Endothelial cell (in vitro differentiated cells): ENCODE data around the gene AARS2. TPM values are rescaled to one million over a fixed set of nuclear protein-coding genes. Genes with fewer than 3 reads are reported as not detected.

Experiments used
- DNase-seq: peaks from one replicate; pipeline ENCODE4 v3.0.0; 2021; ENCODE audit warnings: low spot score
- H3K27ac Mint-ChIP-seq: one replicate; pipeline ENCODE4 v1.8.0; 2021; ENCODE audit warnings: mixed read lengths, inconsistent platforms; ENCODE audit not compliant: unreplicated experiment
- H3K27me3 Mint-ChIP-seq: one replicate; pipeline ENCODE4 v1.8.0; 2021; ENCODE audit warnings: mild to moderate bottlenecking, moderate library complexity, mixed read lengths, inconsistent platforms; ENCODE audit not compliant: unreplicated experiment
- H3K36me3 Mint-ChIP-seq: one replicate; pipeline ENCODE4 v1.8.0; 2021; ENCODE audit warnings: mild to moderate bottlenecking, low read depth, mixed read lengths, inconsistent platforms; ENCODE audit not compliant: unreplicated experiment
- H3K4me1 Mint-ChIP-seq: one replicate; pipeline ENCODE4 v1.8.0; 2021; ENCODE audit warnings: mild to moderate bottlenecking, mixed read lengths, inconsistent platforms; ENCODE audit not compliant: unreplicated experiment
- H3K4me3 Mint-ChIP-seq: one replicate; pipeline ENCODE4 v1.8.0; 2021; ENCODE audit warnings: mild to moderate bottlenecking, mixed read lengths, inconsistent platforms; ENCODE audit not compliant: unreplicated experiment
- H3K9me3 Mint-ChIP-seq: one replicate; pipeline ENCODE4 v1.8.0; 2021; ENCODE audit warnings: mixed read lengths, inconsistent platforms; ENCODE audit not compliant: unreplicated experiment
- total RNA-seq: library from RNA; stranded (reverse); fragmentation: NEBNext Ultra II Directional; extraction: Animal tissue kit (Norgen Biotek cat#: 25700); gene quantifications from one replicate; pipeline ENCODE4 v1.2.1, GENCODE V29; 2021; ENCODE audit not compliant: unreplicated experiment
- TF ChIP-seq, protein P1 (sequence below): fragments of 200-600 bp; sonication (generic); IDR thresholded peaks from one replicate; pipeline ENCODE4 v1.5.0; 2021; ENCODE audit warnings: antibody characterized with exemption; ENCODE audit not compliant: unreplicated experiment

The AARS2 gene
- total RNA-seq, 1 donor from 2014 or later = 16.0 TPM

DNA sequence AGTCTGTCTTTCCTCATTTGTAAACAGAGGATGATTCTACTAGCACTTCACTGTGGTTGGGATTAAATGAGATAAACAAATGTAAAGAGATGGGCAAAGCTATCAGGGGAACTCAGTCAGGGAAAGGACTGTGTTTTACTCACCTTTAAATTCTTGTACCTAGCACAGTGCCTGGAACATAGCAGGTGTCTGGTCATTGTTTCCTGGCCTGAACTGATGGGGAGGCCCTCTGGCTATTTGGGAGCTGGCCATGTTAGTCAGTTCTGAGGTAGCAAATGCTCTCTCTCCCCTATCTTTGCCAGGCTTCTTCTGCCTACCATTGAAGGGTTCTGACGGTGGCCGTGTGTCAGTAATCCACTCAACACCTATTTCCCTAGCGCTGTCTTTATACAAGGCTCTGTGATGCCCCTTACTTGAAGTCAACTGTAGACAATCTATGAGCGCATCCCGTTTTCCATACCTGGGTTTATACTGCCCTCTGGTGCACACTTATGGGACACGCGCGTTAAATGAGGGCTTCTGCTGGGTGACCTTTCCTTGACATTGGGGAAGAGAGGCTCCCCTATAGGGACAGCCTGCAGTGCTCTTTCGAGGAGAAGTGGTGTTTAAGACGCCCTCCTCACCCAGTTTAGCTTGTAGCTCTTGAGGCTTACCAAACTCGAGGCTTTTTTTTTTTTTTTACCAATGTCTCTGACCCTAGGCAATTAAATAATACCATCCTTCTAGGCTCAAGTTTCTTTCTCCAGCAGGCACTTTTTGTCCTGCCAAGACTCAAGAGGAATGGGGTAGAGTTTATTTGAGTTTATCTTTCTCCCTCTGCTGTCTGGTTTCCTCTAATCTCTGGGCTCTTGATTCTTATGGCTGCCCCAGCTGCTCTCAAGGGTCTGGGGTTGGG is 25.3 kb upstream of the AARS2 start:
- no peak overlapping the region for H3K27ac Mint-ChIP-seq
- DNase-seq = peak; percentile 70
- no peaks in the 10 kb centered on the region for H3K27me3 Mint-ChIP-seq
- H3K9me3 Mint-ChIP-seq = no peaks in the 10 kb centered on the region
- no peaks in the 10 kb centered on the region for H3K36me3 Mint-ChIP-seq
- H3K4me1 Mint-ChIP-seq = peaks cover 8% of the 10 kb centered on the region
- H3K4me3 Mint-ChIP-seq = no peak overlapping the region
- TF ChIP-seq, protein P1, sequence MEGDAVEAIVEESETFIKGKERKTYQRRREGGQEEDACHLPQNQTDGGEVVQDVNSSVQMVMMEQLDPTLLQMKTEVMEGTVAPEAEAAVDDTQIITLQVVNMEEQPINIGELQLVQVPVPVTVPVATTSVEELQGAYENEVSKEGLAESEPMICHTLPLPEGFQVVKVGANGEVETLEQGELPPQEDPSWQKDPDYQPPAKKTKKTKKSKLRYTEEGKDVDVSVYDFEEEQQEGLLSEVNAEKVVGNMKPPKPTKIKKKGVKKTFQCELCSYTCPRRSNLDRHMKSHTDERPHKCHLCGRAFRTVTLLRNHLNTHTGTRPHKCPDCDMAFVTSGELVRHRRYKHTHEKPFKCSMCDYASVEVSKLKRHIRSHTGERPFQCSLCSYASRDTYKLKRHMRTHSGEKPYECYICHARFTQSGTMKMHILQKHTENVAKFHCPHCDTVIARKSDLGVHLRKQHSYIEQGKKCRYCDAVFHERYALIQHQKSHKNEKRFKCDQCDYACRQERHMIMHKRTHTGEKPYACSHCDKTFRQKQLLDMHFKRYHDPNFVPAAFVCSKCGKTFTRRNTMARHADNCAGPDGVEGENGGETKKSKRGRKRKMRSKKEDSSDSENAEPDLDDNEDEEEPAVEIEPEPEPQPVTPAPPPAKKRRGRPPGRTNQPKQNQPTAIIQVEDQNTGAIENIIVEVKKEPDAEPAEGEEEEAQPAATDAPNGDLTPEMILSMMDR = peak; percentile 63

DNA sequence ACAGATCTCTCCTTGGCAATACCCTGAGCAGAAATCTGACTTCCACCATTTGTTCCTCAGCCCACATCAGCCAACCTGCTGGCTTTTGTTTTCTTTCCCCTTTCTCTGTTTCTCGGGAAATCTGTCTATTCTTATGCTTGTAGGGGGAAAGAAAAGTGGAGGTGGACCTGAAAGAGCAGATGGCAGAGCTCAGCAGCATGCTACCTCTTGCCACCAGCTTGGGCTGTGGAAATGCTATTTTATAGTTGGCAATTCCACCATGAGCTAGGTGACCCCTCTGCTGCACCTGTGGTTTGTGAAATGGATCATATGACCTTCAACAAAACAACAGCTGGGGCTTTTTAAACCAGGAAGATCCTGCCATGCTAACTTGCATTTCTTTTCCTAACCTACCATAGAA is 22.5 kb upstream of the AARS2 start:
- no peak for DNase-seq
- Mint-ChIP-seq H3K4me3 (no peak overlapping the region), H3K4me1 (peaks cover 8% of the 10 kb centered on the region), H3K27me3 (peaks cover 3% of the 10 kb centered on the region), H3K27ac (no peak overlapping the region), H3K36me3 (no peaks in the 10 kb centered on the region), H3K9me3 (no peaks in the 10 kb centered on the region)
- TF ChIP-seq, protein P1 = no peak

DNA sequence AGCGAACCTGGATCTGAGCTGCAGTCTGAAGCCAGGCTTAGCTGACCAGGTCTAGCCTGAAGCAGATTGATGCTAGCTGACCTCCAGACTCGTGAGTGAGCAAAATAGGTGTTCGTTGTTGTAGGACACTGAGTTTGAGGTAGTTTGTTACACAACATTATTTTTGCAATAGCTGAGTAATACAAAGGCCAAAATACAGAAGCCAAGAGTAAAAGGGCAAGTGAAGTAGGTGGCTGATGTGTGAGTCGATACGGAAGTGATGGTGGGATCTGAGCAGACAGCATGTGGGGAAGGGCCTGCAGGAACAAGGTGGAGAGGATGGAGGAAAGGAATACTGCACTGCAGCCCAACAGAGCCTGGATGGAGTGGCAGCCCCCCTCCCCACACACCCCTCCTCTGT is 20.8 kb upstream of the AARS2 start:
- H3K4me3 Mint-ChIP-seq = no peak overlapping the region
- no peak for DNase-seq
- no peaks in the 10 kb centered on the region for H3K36me3 Mint-ChIP-seq
- no peak overlapping the region for H3K27ac Mint-ChIP-seq
- TF ChIP-seq, protein P1 = no peak
- peaks cover 5% of the 10 kb centered on the region for H3K27me3 Mint-ChIP-seq
- no peaks in the 10 kb centered on the region for H3K9me3 Mint-ChIP-seq
- H3K4me1 Mint-ChIP-seq = peaks cover 8% of the 10 kb centered on the region

DNA sequence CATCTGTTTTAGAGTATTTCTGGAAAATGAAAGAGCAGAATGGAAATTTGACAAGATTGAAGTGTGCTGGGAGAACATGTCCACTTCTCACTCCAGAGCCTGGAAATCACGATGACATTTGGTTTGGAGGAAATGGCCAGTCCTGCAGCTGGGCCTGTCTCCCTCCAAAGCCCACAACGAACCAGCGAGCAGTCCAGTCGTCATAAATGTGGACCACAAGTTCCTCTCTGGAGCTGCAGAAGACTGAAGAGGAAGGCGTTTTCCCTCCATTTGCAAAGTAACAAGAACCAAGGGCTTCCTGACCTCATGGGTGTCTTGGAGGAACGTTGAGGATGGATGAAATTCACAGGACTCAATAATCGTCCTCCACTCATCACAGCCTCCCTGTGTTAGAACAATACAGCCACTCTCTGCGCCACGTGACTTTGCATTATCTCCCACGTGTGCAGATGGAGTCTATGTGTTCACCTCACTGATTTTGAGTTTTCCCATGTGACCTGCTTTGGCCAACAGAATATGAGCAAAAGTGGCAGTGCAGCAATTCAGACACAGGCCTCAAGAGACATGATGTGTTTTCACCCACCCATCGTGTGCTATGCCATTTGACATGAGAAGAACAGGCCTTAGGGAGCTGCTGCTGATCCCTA is 20.2 kb upstream of the AARS2 start:
- Mint-ChIP-seq H3K27ac (no peak overlapping the region), H3K9me3 (no peaks in the 10 kb centered on the region), H3K36me3 (no peaks in the 10 kb centered on the region), H3K27me3 (peaks cover 5% of the 10 kb centered on the region), H3K4me3 (no peak overlapping the region), H3K4me1 (peaks cover 8% of the 10 kb centered on the region)
- no peak for DNase-seq
- TF ChIP-seq, protein P1 = no peak

DNA sequence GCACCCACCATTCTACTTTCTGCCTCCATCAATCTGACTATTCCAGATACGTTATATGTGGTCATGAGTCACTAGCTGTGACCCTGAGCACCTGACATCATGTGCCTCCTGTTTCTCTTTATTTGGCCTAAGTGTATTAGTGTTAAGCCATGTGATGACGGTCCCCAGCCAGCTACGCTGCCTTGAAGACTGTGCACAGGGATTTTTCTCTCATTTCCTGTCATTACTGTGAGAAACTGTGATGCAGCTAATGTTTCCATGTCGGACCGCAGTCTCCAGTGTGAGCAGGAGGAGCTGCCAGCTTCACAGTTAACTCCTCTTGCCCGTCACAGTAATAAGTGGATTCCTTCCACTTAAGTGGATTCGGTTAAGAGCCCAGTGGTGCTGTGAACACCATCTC is 19.4 kb upstream of the AARS2 start:
- H3K4me3 Mint-ChIP-seq = no peak overlapping the region
- no peak for DNase-seq
- H3K36me3 Mint-ChIP-seq = no peaks in the 10 kb centered on the region
- TF ChIP-seq, protein P1 = no peak
- H3K9me3 Mint-ChIP-seq = no peaks in the 10 kb centered on the region
- H3K27ac Mint-ChIP-seq = no peak overlapping the region
- peaks cover 5% of the 10 kb centered on the region for H3K27me3 Mint-ChIP-seq
- peaks cover 8% of the 10 kb centered on the region for H3K4me1 Mint-ChIP-seq
